Measurements from ENCODE around the gene LIPK.
A peak's percentile ranks its signal among the peaks of the same experiment; 100 is the strongest.

LIPK gene

DNA sequence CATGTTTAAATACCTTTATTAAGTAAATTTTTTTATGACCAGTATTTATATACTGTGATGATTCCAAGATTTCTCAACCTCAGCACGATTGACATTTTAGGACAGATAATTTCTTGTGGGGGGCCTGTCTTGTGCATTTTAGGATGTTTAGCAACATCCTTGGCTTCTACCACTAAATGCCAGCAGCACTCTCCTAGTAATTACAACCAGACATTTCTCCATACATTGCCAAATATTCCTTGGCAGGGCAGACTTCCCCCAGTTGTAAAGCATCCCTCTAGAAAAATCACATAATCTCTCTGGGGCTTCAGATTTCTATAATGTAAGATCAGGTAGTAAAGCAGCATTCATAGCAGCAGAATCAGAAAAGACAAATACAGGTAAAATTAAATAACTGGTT, 88.7 kb downstream of the LIPK start:
- CTCF ChIA-PET, result interaction anchor here (0.7 to 1.2 kb wide), 4 partner anchors 15 to 169 kb away, joined by 3 to 5 read pairs (median 4); no protein-coding TSS in a partner anchor
- POLR2A ChIA-PET (ENCODE audit: low non-redundant PET), result no interaction called here
- H3K27ac ChIP-seq, result no peak overlapping the region
- DNase-seq (ENCODE audit: low spot score), result no peak
- TF ChIP-seq, protein P1, sequence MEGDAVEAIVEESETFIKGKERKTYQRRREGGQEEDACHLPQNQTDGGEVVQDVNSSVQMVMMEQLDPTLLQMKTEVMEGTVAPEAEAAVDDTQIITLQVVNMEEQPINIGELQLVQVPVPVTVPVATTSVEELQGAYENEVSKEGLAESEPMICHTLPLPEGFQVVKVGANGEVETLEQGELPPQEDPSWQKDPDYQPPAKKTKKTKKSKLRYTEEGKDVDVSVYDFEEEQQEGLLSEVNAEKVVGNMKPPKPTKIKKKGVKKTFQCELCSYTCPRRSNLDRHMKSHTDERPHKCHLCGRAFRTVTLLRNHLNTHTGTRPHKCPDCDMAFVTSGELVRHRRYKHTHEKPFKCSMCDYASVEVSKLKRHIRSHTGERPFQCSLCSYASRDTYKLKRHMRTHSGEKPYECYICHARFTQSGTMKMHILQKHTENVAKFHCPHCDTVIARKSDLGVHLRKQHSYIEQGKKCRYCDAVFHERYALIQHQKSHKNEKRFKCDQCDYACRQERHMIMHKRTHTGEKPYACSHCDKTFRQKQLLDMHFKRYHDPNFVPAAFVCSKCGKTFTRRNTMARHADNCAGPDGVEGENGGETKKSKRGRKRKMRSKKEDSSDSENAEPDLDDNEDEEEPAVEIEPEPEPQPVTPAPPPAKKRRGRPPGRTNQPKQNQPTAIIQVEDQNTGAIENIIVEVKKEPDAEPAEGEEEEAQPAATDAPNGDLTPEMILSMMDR (conservative IDR thresholded peaks at IDR 0.05; ENCODE audit: low read depth), result no peak

DNA sequence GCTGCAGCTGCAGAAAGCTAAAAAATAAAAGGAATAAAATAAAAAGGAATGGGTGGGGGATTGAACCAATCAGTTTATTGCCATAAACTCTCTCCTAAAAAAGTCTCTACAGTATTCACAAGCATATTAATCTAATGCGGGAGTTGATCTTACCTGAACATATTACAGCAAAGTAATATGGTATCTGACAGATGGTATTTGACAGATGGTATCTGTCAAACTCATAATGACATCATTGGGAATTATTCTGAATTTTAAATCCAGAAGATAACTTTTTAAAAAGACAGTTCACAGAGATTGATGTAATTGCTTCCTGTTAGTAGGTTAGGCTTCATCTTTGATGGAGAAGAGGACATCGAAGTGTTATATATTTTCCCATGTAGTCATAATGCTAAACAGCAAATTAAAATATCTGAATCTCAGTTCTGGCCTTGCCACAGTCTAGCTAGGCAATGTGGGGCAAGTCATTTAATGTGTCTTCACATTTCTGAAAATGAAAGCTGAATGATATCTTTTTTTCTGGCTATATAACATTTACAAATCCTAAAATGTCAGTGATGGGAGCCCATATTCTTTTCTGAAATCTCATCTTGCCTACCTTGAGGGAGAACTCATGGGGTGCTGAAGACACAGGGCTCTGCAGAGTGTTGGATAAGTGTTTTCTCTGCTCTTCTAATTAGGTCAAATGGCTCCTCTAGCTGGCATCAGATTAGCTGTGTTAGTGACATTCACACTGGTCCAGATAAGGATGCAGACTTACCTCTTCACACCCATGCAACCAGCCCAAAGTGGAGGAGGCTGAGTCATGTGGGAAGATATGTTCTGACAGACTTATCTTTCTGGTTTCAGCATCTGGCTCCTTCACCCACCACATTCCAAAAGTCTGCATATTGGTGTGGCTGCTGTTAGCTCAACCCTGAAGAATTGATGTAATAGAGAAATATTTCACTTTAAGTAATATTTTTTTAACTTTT, 94.4 kb downstream of the LIPK start:
- TF ChIP-seq, protein P1 (conservative IDR thresholded peaks at IDR 0.05; ENCODE audit: low read depth), result no peak
- ChIA-PET POLR2A (ENCODE audit: low non-redundant PET) (no interaction called here), CTCF (interaction anchor here (0.5 to 0.7 kb wide), 3 partner anchors 9 to 233 kb away, joined by 3 read pairs; no protein-coding TSS in a partner anchor)
- DNase-seq (ENCODE audit: low spot score), result peak; percentile 21
- H3K27ac ChIP-seq, result no peak overlapping the region
